Measurements from ENCODE around the gene SLC34A3.

DNA sequence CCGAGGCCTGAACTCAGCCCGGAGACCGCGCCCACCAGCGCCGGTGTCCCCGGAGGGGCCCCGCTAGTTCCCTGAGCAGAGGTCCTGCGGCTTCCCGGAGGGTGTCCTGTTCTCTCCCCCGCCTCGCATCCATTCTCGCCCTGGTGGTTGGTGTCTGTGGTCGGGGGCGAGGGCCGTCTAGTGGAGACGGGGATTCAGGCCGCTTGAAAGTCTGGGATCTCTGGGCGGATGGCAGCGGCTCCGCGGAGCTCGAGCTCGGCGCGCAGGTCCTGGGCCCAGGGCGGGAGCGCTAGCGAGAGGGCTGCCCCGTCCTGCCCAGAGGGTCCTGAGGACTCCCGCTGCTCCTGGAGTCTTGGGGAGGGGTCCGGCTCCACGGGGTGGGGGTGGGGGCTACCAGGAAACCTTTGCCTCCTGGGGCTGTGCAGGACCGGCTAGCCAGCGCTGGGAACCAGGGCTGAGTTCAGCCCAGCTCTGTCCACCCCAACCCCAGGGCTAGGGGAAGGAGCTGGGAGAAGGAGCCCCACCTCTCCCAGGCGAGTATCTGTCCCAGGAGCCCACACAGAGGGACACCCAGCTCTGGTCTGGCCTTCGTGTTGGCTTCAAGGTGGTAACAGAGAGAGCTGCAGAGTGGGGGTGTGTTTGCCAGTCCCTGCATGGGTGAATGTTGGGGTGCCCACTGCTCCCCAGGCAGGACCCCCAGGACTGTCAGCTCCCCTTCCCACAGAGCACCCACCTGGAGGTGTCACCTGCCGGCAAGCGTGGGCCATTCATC is 50.8 kb downstream of the SLC34A3 start:
- TF ChIP-seq, protein P1, sequence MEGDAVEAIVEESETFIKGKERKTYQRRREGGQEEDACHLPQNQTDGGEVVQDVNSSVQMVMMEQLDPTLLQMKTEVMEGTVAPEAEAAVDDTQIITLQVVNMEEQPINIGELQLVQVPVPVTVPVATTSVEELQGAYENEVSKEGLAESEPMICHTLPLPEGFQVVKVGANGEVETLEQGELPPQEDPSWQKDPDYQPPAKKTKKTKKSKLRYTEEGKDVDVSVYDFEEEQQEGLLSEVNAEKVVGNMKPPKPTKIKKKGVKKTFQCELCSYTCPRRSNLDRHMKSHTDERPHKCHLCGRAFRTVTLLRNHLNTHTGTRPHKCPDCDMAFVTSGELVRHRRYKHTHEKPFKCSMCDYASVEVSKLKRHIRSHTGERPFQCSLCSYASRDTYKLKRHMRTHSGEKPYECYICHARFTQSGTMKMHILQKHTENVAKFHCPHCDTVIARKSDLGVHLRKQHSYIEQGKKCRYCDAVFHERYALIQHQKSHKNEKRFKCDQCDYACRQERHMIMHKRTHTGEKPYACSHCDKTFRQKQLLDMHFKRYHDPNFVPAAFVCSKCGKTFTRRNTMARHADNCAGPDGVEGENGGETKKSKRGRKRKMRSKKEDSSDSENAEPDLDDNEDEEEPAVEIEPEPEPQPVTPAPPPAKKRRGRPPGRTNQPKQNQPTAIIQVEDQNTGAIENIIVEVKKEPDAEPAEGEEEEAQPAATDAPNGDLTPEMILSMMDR (conservative IDR thresholded peaks at IDR 0.05 in 1 of 2, IDR thresholded peaks at IDR 0.05 in 1 of 2; ENCODE audit: extremely low read depth in 1 of 2, insufficient read depth in 1 of 2, low read depth in 1 of 2, low read length in 2 of 2), result no peak
- TF ChIP-seq EZH2 (IDR thresholded peaks at IDR 0.05; ENCODE audit: borderline replicate concordance, low read length), result no peak
